GM12874 (cell line): ENCODE measurements around the gene BCL2L12.

ENCODE experiments used
- CTCF ChIP-seq: IDR thresholded peaks from 2 replicates; pipeline ENCODE4 v1.5.1; 2011; ENCODE audit warnings: low read depth, mild to moderate bottlenecking, control low read depth, low read length, moderate library complexity; ENCODE audit not compliant: insufficient read depth

The BCL2L12 gene

GRCh38 chr19:49631610-49632192, 34.0 kb upstream of the BCL2L12 start:
- no peak for TF ChIP-seq CTCF

GRCh38 chr19:49632576-49632975, 33.2 kb upstream of the BCL2L12 start:
- TF ChIP-seq CTCF = no peak

GRCh38 chr19:49635530-49636232, 30.1 kb upstream of the BCL2L12 start:
- no peak for TF ChIP-seq CTCF

GRCh38 chr19:49636233-49636932, 29.4 kb upstream of the BCL2L12 start:
- no peak for TF ChIP-seq CTCF

GRCh38 chr19:49637821-49638738, 27.7 kb upstream of the BCL2L12 start:
- TF ChIP-seq CTCF = no peak

GRCh38 chr19:49639401-49640112, 26.2 kb upstream of the BCL2L12 start:
- no peak for TF ChIP-seq CTCF
